ENCODE results near the gene JMJD8. TPM values are rescaled to one million over a fixed set of nuclear protein-coding genes. Genes with fewer than 3 reads are reported as not detected.
A peak's percentile ranks its signal among the peaks of the same experiment; 100 is the strongest.

The JMJD8 gene
- total and polyA plus RNA-seq, 8 donors: 41.7 to 72.6 (median 45.5) TPM

GRCh38 chr16:654034-654433, 30.1 kb downstream of the JMJD8 start:
- intact Hi-C loops (cut with DNase I): no loop called here
- ATAC-seq (no peak), DNase-seq (no peak)
- no peak for TF ChIP-seq CTCF (IDR thresholded peaks at IDR 0.05)
- no peaks in the 10 kb centered on the region for H3K27me3 ChIP-seq
- H3K4me3 ChIP-seq: no peak overlapping the region
- H3K4me1 ChIP-seq: peaks cover 8 to 14% of the 10 kb centered on the region in 2 donors
- no peak overlapping the region for H3K27ac ChIP-seq
- no peaks in the 10 kb centered on the region for H3K9me3 ChIP-seq
- H3K36me3 ChIP-seq: peaks cover 0 to 67% of the 10 kb centered on the region in 2 donors

GRCh38 chr16:652454-653305, 31.5 kb downstream of the JMJD8 start:
- Histone ChIP-seq H3K27me3 (no peaks in the 10 kb centered on the region), H3K36me3 (peaks cover 0 to 54% of the 10 kb centered on the region in 2 donors), H3K4me1 (peaks cover 17 to 28% of the 10 kb centered on the region in 2 donors), H3K27ac (no peak overlapping the region), H3K9me3 (no peaks in the 10 kb centered on the region), H3K4me3 (no peak overlapping the region)
- no peak for TF ChIP-seq CTCF (IDR thresholded peaks at IDR 0.05)
- ATAC-seq (no peak), DNase-seq (no peak)
- intact Hi-C loops (cut with DNase I): no loop called here

- intact Hi-C loops (cut with DNase I): no loop called here
- H3K4me1 ChIP-seq: peaks cover 19 to 36% of the 10 kb centered on the region in 2 donors
- H3K4me3 ChIP-seq: no peak overlapping the region
- no peak for TF ChIP-seq CTCF (IDR thresholded peaks at IDR 0.05)
- DNase-seq (no peak), ATAC-seq (no peak)
- H3K9me3 ChIP-seq: no peaks in the 10 kb centered on the region
- no peaks in the 10 kb centered on the region for H3K27me3 ChIP-seq
- H3K27ac ChIP-seq: no peak overlapping the region
- peaks cover 0 to 46% of the 10 kb centered on the region in 2 donors for H3K36me3 ChIP-seq
Observed at GRCh38 chr16:651844-652243, 32.3 kb downstream of the JMJD8 start.

- H3K4me1 ChIP-seq: peaks cover 19 to 53% of the 10 kb centered on the region in 2 donors
- ATAC-seq: no peak
Observed at GRCh38 chr16:649631-650030, 34.5 kb downstream of the JMJD8 start.

More at GRCh38 chr16:649631-650030, 34.5 kb downstream of the JMJD8 start:
- Histone ChIP-seq H3K36me3 (peaks cover 0 to 34% of the 10 kb centered on the region in 2 donors), H3K4me3 (peak overlapping the region; percentile 79 to 90), H3K27me3 (no peaks in the 10 kb centered on the region), H3K9me3 (no peaks in the 10 kb centered on the region), H3K27ac (peak overlapping the region in 1 of 2 donors; percentile 88)
- DNase-seq: no peak
- intact Hi-C loops (cut with DNase I): no loop called here
- no peak for TF ChIP-seq CTCF (IDR thresholded peaks at IDR 0.05)

Data from left lung (tissue), 10 donors.